Keratinocyte (primary cell): ENCODE measurements around the gene STIM1. TPM values are rescaled to one million over a fixed set of nuclear protein-coding genes. Genes with fewer than 3 reads are reported as not detected.

Experiments
- DNase-seq: peaks from one replicate; pipeline ENCODE4 v3.0.0-alpha.2; 2011; ENCODE audit warnings: low read depth, missing footprints, low spot score
- FAIRE-seq: peaks from 2 replicates; lab custom pipeline; 2011; peaks lifted over from hg19 to GRCh38; lab: Jason Lieb, UNC
- H2AFZ ChIP-seq: 2 replicates; pipeline ENCODE4 v1.6.0; 2012; ENCODE audit warnings: low read length, control low read depth, inconsistent platforms; ENCODE audit not compliant: control insufficient read depth
- H3K27ac ChIP-seq: 2 replicates; pipeline ENCODE4 v1.5.1; 2011; ENCODE audit warnings: low read length; ENCODE audit not compliant: control insufficient read depth, insufficient read depth
- H3K27me3 ChIP-seq: 3 replicates; pipeline ENCODE4 v1.6.0; 2011; ENCODE audit warnings: low read length; ENCODE audit not compliant: control insufficient read depth, insufficient read depth; ENCODE audit errors: extremely low read depth
- H3K36me3 ChIP-seq, 2 experiments: 2 replicates in 1 of 2; 3 replicates in 1 of 2; pipeline ENCODE4 v1.5.1; 2011; ENCODE audit warnings: low read length in 2 of 2, mild to moderate bottlenecking in 1 of 2; ENCODE audit not compliant: control insufficient read depth in 2 of 2, insufficient read depth in 2 of 2; ENCODE audit errors: extremely low read depth in 1 of 2
- H3K4me1 ChIP-seq: 3 replicates; pipeline ENCODE4 v1.5.1; 2011; ENCODE audit warnings: low read length; ENCODE audit not compliant: control insufficient read depth, insufficient read depth; ENCODE audit errors: extremely low read depth
- H3K4me2 ChIP-seq: 3 replicates; pipeline ENCODE4 v1.6.0; 2011; ENCODE audit warnings: low read depth, low read length; ENCODE audit not compliant: control insufficient read depth, insufficient read depth; ENCODE audit errors: extremely low read depth
- H3K4me3 ChIP-seq, 3 experiments: fragments of 200-600 bp in 1 of 3; sonication (generic) in 1 of 3; 2 replicates in 2 of 3; 3 replicates in 1 of 3; pipeline ENCODE4 v1.5.1; 2011 to 2016; ENCODE audit warnings: low read length in 3 of 3, mild to moderate bottlenecking in 3 of 3, control low read depth in 2 of 3, inconsistent platforms in 1 of 3, low read depth in 1 of 3, mixed read lengths in 1 of 3, mixed run types in 1 of 3, moderate library complexity in 1 of 3; ENCODE audit not compliant: control insufficient read depth in 2 of 3, insufficient read depth in 2 of 3; ENCODE audit errors: extremely low read depth in 1 of 3
- H3K79me2 ChIP-seq: 2 replicates; pipeline ENCODE4 v1.6.0; 2012; ENCODE audit warnings: low read length; ENCODE audit not compliant: control insufficient read depth, insufficient read depth
- H3K9ac ChIP-seq: 3 replicates; pipeline ENCODE4 v1.6.0; 2011; ENCODE audit warnings: low read length; ENCODE audit not compliant: control insufficient read depth, insufficient read depth; ENCODE audit errors: extremely low read depth
- H3K9me1 ChIP-seq: 3 replicates; pipeline ENCODE4 v1.6.0; 2011; ENCODE audit warnings: low read length; ENCODE audit not compliant: control insufficient read depth, insufficient read depth; ENCODE audit errors: extremely low read depth
- H3K9me3 ChIP-seq: 2 replicates; pipeline ENCODE4 v1.5.1; 2012; ENCODE audit warnings: low read depth, low read length; ENCODE audit not compliant: control insufficient read depth
- H4K20me1 ChIP-seq: 3 replicates; pipeline ENCODE4 v1.6.0; 2011; ENCODE audit warnings: low read length; ENCODE audit not compliant: control insufficient read depth, insufficient read depth; ENCODE audit errors: extremely low read depth
- CTCF ChIP-seq, 3 experiments: IDR thresholded peaks in 1 of 3; conservative IDR thresholded peaks in 1 of 3; optimal IDR thresholded peaks in 1 of 3; 2 replicates in 2 of 3; 3 replicates in 1 of 3; pipeline versions ENCODE3 to v1.5.1; 2011; ENCODE audit warnings: low read length in 3 of 3, mild to moderate bottlenecking in 3 of 3, moderate library complexity in 2 of 3, control low read depth in 1 of 3, inconsistent platforms in 1 of 3; ENCODE audit not compliant: insufficient read depth in 2 of 3; ENCODE audit errors: extremely low read depth in 1 of 3
- EZH2 ChIP-seq: IDR thresholded peaks from one replicate; pipeline ENCODE4 v1.6.1; 2012; ENCODE audit warnings: inconsistent platforms, mild to moderate bottlenecking, low read length, moderate library complexity
- dilution Hi-C: fragments of 300-500 bp; cut with MboI; formaldehyde crosslinking; loops from one replicate; pipeline ENCODE4 v1.7.0; 2020; ENCODE audit warnings: low sequenced_read_pairs; ENCODE audit not compliant: extremely low pct_ligation_motif_present
- polyA plus RNA-seq, 5 experiments: library from polyadenylated mRNA; depleted of rRNA in 3 of 5; stranded (reverse) in 3 of 5; stranded (forward) in 1 of 5; unstranded in 1 of 5; fragments of >200 nt; gene quantifications; 1 replicate in 1 of 5; 2 replicates in 3 of 5; 3 replicates in 1 of 5; pipeline versions ENCODE4 v1.2.1 to v1.2.3, GENCODE V29; 2011 to 2012; ENCODE audit warnings: missing spikeins in 2 of 5, low read depth in 1 of 5, low replicate concordance in 1 of 5

STIM1 gene
- polyA plus RNA-seq, 1 donor (not counting 4 experiments of a cell fraction or from before 2014, with no cell fraction given) = 23.7 TPM

DNA sequence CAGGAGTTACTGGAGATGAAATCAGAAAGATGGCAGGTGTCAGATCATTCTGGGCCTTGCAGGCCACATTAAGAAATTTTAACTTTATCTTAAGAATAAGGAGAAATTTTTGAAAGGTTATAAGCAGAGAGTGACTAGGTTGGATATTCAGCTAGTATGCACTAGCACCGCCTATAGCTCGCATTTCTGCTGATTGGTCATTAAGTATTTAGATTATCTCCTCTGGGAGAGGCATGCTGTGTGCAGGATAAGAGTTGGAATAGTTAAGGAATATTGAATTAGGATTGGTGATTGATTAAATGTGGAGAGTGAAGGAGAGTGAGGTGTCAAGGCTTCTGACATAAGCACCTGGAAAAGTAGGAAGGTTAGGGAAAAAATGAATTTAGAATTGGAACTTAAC, 100.6 kb downstream of the STIM1 start:
- Histone ChIP-seq H3K4me1 (peaks cover 50% of the 10 kb centered on the region), H3K9me3 (no peaks in the 10 kb centered on the region), H3K4me3 (no peak overlapping the region), H2AFZ (no peak overlapping the region), H3K36me3 (no peaks in the 10 kb centered on the region), H3K27me3 (no peaks in the 10 kb centered on the region), H3K79me2 (peaks cover 5% of the 10 kb centered on the region), H3K4me2 (no peak overlapping the region), H3K9me1 (no peaks in the 10 kb centered on the region), H3K9ac (no peak overlapping the region), H3K27ac (no peak overlapping the region), H4K20me1 (no peaks in the 10 kb centered on the region)
- FAIRE-seq (no peak), DNase-seq (no peak)
- TF ChIP-seq EZH2 = no peak
- no peak for TF ChIP-seq CTCF (optimal IDR thresholded peaks at IDR 0.05 in 1 of 3, IDR thresholded peaks at IDR 0.05 in 1 of 3, conservative IDR thresholded peaks at IDR 0.05 in 1 of 3; ENCODE audit: extremely low read depth in 1 of 3, insufficient read depth in 2 of 3, low read length in 3 of 3)
- dilution Hi-C loops = loop anchor here (25.0 kb wide), 1 partner anchor 106 kb away; no protein-coding TSS in a partner anchor

GRCh38 chr11:3956748-3957147, 101.3 kb downstream of the STIM1 start:
- DNase-seq = no peak
- H3K4me1 ChIP-seq = peaks cover 50% of the 10 kb centered on the region

More at GRCh38 chr11:3956748-3957147, 101.3 kb downstream of the STIM1 start:
- Histone ChIP-seq H4K20me1 (no peaks in the 10 kb centered on the region), H3K4me3 (no peak overlapping the region), H3K27ac (no peak overlapping the region), H3K36me3 (no peaks in the 10 kb centered on the region), H3K79me2 (peaks cover 7% of the 10 kb centered on the region), H2AFZ (no peak overlapping the region), H3K27me3 (no peaks in the 10 kb centered on the region), H3K9me3 (no peaks in the 10 kb centered on the region), H3K9me1 (no peaks in the 10 kb centered on the region), H3K4me2 (no peak overlapping the region), H3K9ac (no peak overlapping the region)
- dilution Hi-C loops = loop anchor here (25.0 kb wide), 1 partner anchor 106 kb away; no protein-coding TSS in a partner anchor
- no peak for FAIRE-seq
- TF ChIP-seq EZH2 (no peak), CTCF (optimal IDR thresholded peaks at IDR 0.05 in 1 of 3, IDR thresholded peaks at IDR 0.05 in 1 of 3, conservative IDR thresholded peaks at IDR 0.05 in 1 of 3; ENCODE audit: extremely low read depth in 1 of 3, insufficient read depth in 2 of 3, low read length in 3 of 3) (no peak)
